Measurements from ENCODE around the gene SLC6A4.

DNA sequence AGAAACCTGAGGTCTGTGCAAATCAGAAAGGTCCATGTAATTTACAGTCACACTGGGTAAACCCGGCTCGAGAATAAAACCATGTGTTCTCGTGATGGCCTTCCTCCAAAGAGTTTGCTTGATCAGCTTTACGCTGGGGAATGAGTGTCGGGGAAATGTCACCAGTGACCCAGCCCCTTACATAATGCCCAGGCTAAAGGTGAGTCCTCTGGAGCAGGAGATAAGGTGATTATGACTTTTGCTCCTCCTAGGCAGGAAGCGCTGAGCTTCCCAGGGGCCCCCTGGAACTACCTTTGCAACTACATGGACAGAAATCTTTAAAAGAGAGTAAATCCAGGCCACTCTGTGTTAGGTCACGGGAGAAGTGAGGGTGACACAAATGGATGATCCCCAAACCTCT, 15.7 kb downstream of the SLC6A4 start:
- TF ChIP-seq POLR2A (IDR thresholded peaks at IDR 0.05) (peak; percentile 14 to 73), CTCF (IDR thresholded peaks at IDR 0.05) (no peak)
